Stimulated activated CD4-positive, alpha-beta T cell treated with anti-CD3 and anti-CD28 coated beads, Interleukin-15, amount 100 ng/mL, for 48 hours (primary cell): Measurements from ENCODE around the gene RAPGEF4.

ENCODE experiments used
- DNase-seq, 2 donors: peaks; one replicate each; pipeline ENCODE4 v3.0.0-alpha.2; 2020; ENCODE audit warnings: low read depth in 2 of 2

Gene RAPGEF4

DNA sequence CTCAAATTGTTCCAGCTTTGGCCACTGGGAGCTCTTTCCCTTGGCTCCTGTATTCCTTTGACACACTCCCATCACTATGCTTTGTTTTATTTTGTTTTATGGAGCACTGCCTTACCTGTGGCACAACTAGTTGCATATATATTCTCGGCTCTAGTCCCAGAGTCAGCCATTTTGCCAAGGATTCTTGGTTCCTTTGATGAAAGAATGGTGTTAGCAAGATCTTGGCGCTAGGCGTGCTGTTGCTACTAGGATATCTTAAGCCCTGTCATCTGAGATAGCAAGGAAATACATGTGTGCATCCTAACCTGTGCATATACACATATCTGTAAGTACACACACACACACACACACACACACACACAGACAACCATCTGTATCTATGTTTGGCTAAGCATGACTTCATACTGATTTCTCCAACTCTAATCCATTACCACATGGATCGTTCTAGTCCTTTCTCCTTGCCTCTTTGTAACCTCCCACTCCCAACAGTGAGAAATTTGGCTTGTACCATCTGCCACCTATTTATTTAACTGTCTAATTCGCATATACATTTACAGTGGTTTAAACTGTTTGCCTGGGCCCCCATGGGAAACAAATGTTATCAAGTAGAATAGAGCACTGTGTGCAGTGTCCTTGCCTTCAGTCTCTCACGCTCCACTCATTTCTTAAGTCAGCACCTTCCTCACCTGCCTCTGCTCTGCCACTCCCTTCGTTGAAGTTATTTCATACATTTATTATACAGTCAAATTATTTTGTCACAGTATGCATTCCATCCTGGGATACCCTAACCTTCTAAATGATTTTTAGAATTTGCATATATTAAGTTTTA lies 202.5 kb downstream of the RAPGEF4 start:
- no peak for DNase-seq

- DNase-seq: no peak
These were observed 203.2 kb downstream of the RAPGEF4 start for GRCh38 chr2:172938713-172939375.

- no peak for DNase-seq
These were observed 207.9 kb downstream of the RAPGEF4 start for GRCh38 chr2:172943539-172943938.

- DNase-seq: no peak
These were observed 208.6 kb downstream of the RAPGEF4 start for GRCh38 chr2:172944022-172944793.

GRCh38 chr2:172944794-172945509 lies 209.3 kb downstream of the RAPGEF4 start:
- no peak for DNase-seq

DNA sequence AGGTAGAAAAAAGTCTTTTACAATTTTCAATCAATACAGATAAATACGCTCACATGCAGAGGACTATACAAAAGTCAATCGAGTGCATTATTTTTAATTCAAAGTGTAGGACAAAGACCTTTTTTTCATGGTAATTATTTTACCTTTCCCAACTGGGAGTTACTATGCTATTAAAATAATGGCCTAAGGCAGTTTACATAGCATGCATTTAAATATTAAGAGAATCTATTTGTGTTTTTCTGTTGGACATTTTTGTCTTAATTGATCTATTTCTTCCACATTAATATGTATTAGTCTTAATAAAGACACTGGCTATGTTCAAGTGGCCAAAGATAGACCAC lies 209.8 kb downstream of the RAPGEF4 start:
- no peak for DNase-seq

DNA sequence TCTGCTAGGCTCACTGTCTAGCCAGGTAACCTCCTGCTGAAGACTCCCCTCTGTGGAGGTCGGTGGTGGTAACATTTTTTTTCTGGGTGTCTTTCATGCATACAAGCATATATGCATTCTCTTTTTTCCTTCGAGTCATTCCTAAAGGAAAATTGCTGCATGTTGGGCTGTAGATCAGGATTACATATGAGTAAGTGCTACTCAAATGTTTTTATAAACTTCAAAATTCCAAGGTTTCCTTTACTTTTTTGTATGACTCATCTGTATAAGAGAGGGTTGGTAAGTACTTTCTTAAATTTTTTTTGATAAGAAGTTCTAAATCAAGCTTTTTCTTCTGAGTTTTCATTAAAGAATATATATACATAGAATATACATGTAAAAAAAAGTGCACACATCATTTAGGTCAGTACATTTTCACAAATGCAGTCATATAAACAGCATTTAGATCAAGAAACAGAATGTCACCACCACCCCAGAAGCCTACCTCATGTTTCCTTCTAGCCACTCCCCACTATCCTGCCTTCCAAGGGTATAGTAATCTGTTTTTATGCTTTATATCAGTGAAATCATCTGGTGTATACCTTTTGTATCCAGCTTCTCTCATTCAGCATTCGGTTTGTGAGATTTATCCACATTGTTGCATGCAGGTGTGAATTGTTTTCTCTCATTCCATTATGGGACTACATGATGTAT lies 212.0 kb downstream of the RAPGEF4 start:
- DNase-seq: no peak

- DNase-seq: no peak
These were observed 213.9 kb downstream of the RAPGEF4 start for GRCh38 chr2:172949522-172949921.

DNA sequence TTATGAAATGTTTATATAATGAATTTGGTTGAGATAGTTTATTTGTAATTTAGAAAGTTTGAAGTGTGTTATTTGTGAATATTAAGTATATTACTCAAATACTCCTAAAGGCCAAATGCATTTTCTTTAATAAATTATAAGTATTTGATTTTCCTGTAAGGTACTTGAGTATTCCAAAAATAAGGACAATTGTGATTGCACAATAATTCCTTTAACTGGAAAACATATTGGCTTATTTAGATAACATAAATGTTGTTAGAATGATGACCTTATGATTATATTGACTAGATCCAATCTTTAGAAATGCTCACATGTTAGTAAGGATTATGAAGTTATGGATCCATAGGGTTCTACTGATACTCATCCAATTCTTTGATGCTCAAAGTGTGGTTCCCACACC lies 214.9 kb downstream of the RAPGEF4 start:
- no peak for DNase-seq

- no peak for DNase-seq
These were observed 215.9 kb downstream of the RAPGEF4 start for GRCh38 chr2:172951554-172951953.

DNA sequence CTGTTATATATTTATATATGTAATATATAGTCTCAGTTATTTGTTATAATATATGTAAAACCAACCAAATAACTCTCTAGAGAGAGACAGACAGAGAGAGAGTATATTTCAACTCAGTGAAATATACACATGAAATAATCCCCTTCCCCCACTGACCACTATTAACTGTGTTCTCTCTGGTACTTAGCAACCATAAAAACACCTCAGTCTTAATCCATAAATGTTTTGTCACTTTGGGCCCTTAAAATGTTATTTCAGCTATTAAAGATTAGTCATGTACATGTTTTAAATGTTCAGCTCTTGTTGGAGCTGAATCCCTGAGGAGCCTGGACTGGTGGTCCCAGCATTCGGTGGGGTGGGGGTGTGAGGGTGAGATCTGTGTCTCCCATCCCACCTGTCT lies 217.8 kb downstream of the RAPGEF4 start:
- no peak for DNase-seq

- DNase-seq: no peak
These were observed 218.6 kb downstream of the RAPGEF4 start for GRCh38 chr2:172953970-172954852.

- no peak for DNase-seq
These were observed 219.9 kb downstream of the RAPGEF4 start for GRCh38 chr2:172955587-172955986.

- DNase-seq: no peak
These were observed 222.1 kb downstream of the RAPGEF4 start for GRCh38 chr2:172957734-172958133.

DNA sequence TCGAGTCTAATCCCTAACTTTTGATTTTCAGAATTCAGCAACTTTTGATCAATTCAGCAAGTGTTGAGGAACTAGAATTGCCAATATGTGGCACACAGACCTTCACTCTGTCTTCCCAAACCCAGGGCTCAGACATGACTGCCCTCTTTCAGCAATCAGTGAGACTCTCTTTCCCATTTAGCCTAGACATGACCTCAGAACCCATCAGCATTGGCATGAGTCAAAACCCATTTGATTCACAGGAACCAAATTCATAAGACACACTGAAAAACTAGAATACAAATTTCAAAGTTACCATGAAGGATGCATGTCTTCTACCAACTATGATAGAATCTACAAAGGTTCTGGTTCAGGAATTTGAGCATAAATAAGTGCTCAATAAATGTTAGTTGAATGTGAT lies 226.4 kb downstream of the RAPGEF4 start:
- no peak for DNase-seq

- DNase-seq: peak in 1 of 2 donors; percentile 7
These were observed 227.2 kb downstream of the RAPGEF4 start for GRCh38 chr2:172962824-172963223.

- DNase-seq: no peak
These were observed 229.0 kb downstream of the RAPGEF4 start for GRCh38 chr2:172964511-172965139.

GRCh38 chr2:172965433-172966212 lies 230.0 kb downstream of the RAPGEF4 start:
- DNase-seq: no peak
